GM12891 (cell line): ENCODE data around the gene C2CD4C.

ENCODE experiments used
- DNase-seq: peaks from one replicate; pipeline ENCODE4 v3.0.0; 2011; ENCODE audit warnings: low spot score; ENCODE audit not compliant: insufficient read length
- FAIRE-seq: peaks from 2 replicates; lab custom pipeline; 2011; peaks lifted over from hg19 to GRCh38; lab: Jason Lieb, UNC
- PAX5 ChIP-seq: IDR thresholded peaks from 2 replicates; pipeline ENCODE4 v1.6.1; 2011; ENCODE audit warnings: low read length, moderate library complexity, mild to moderate bottlenecking; ENCODE audit not compliant: insufficient read depth, severe bottlenecking
- POLR2A ChIP-seq: IDR thresholded peaks from 2 replicates; pipeline ENCODE4 v1.6.1; 2011; ENCODE audit warnings: low read depth, low read length, control low read depth
- POLR2AphosphoS5 ChIP-seq: IDR thresholded peaks from 2 replicates; pipeline ENCODE4 v1.6.1; 2011; ENCODE audit warnings: low read depth, low read length, control low read depth
- POU2F2 ChIP-seq: IDR thresholded peaks from 2 replicates; pipeline ENCODE4 v1.6.1; 2011; ENCODE audit warnings: low read depth, mild to moderate bottlenecking, control low read depth, low read length, moderate library complexity
- SPI1 ChIP-seq: IDR thresholded peaks from 2 replicates; pipeline ENCODE4 v1.6.1; 2011; ENCODE audit warnings: low read depth, low read length, control low read depth
- TAF1 ChIP-seq: IDR thresholded peaks from 2 replicates; pipeline ENCODE4 v1.6.1; 2011; ENCODE audit warnings: low read depth, low read length, control low read depth

C2CD4C gene

GRCh38 chr19:379796-380195 lies 29.2 kb downstream of the C2CD4C start:
- FAIRE-seq (no peak), DNase-seq (no peak)
- no peak for TF ChIP-seq SPI1
- no peak for TF ChIP-seq PAX5
- TF ChIP-seq TAF1, result no peak
- TF ChIP-seq POLR2AphosphoS5, result no peak
- no peak for TF ChIP-seq POU2F2
- TF ChIP-seq POLR2A, result no peak

- TF ChIP-seq POLR2A (no peak), POLR2AphosphoS5 (no peak), POU2F2 (no peak), TAF1 (no peak), PAX5 (no peak), SPI1 (no peak)
- no peak for DNase-seq
- FAIRE-seq, result no peak
Measured at GRCh38 chr19:378706-379105, 30.2 kb downstream of the C2CD4C start.

DNA sequence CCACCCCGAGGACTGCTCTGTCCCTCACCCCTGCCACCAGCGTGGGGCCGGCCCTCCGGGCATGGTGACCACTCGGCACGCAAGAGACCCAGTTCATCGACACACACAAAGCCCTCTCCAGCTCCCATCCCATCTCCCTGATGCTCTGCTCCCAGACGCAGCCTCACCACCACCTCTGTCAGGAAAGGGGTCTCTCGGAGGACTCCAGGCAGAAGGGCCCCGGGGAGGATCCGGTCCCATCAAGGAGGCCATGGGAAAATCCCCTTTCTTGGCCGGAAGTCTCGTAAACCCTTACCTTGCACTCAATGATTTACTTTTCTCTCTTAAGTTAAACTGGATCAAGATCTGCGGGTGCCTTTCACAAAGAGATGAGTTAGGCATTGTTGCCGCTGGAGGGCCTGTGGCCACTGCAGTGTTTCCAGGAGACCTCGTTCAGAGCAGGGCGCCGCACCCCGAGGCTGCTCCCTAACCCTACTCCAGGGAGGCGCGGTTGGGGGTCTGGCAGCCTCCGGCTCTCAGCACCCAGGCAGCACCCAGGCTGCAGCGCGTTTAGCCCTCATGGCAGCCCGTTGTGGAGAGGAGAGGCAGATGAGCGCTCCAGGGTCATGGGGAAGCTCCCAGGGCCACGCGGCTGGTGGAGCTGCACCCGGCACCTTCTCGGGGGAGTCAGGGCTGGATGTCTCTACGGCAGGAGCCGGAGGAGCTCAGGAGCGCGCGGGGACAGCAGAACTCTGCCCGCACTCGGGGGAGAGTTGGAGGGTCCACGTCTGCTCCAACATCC lies 31.0 kb downstream of the C2CD4C start:
- no peak for TF ChIP-seq POLR2A
- no peak for TF ChIP-seq POLR2AphosphoS5
- TF ChIP-seq PAX5, result no peak
- no peak for TF ChIP-seq POU2F2
- no peak for TF ChIP-seq SPI1
- no peak for TF ChIP-seq TAF1
- DNase-seq (no peak), FAIRE-seq (no peak)

GRCh38 chr19:376111-376470 lies 32.9 kb downstream of the C2CD4C start:
- FAIRE-seq, result no peak

DNA sequence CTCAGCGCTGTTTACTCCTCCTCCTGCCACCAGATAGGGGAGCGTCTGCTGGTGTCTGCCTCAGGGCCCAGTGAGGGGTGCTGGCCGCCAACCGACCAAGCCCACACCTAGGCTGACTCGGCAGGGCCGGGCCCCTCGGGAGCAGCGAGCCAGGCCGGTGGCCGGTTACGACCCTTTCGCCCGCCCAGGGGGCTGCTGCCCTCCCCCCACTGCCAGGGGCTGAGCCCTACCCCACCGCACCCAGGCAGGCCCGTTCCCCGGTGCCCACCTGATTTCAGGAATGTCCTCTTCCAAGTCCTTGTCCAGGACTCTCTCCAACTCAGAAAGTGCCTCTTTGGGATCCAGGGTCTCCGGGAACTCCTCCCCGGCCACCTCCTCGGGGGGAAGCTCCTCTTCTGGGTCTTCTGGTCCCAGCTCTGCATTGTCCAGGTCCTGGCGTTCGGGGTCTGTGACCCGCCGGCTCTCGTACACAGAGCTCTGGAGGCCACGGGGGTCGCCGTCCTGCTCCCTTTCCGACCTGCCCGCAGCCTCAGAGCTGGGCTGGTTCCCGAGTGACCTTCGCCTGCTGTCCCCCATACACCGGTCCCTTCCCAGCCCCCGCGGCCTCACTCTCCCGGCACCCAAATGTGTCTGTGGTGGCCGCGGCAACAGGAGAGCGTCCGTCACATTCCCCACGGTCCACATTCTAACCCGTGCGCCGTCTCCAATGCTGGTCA lies 33.4 kb downstream of the C2CD4C start:
- TF ChIP-seq POLR2AphosphoS5, result no peak
- no peak for TF ChIP-seq POLR2A
- TF ChIP-seq POU2F2, result no peak
- TF ChIP-seq SPI1, result no peak
- no peak for TF ChIP-seq PAX5
- no peak for TF ChIP-seq TAF1
- DNase-seq (no peak), FAIRE-seq (no peak)

More at GRCh38 chr19:376111-376470, 32.9 kb downstream of the C2CD4C start:
- no peak for TF ChIP-seq TAF1
- no peak for TF ChIP-seq POLR2AphosphoS5
- no peak for TF ChIP-seq POLR2A
- no peak for DNase-seq

- FAIRE-seq (no peak), DNase-seq (no peak)
- no peak for TF ChIP-seq POLR2A
- TF ChIP-seq POLR2AphosphoS5, result no peak
- TF ChIP-seq TAF1, result no peak
- TF ChIP-seq PAX5, result no peak
- TF ChIP-seq POU2F2, result no peak
- TF ChIP-seq SPI1, result no peak
Measured at GRCh38 chr19:374886-375235, 34.1 kb downstream of the C2CD4C start.

- DNase-seq (no peak), FAIRE-seq (no peak)
- TF ChIP-seq POLR2AphosphoS5 (no peak), SPI1 (no peak), PAX5 (no peak), POU2F2 (no peak), POLR2A (no peak), TAF1 (no peak)
Measured at GRCh38 chr19:374183-374885, 34.6 kb downstream of the C2CD4C start.

DNA sequence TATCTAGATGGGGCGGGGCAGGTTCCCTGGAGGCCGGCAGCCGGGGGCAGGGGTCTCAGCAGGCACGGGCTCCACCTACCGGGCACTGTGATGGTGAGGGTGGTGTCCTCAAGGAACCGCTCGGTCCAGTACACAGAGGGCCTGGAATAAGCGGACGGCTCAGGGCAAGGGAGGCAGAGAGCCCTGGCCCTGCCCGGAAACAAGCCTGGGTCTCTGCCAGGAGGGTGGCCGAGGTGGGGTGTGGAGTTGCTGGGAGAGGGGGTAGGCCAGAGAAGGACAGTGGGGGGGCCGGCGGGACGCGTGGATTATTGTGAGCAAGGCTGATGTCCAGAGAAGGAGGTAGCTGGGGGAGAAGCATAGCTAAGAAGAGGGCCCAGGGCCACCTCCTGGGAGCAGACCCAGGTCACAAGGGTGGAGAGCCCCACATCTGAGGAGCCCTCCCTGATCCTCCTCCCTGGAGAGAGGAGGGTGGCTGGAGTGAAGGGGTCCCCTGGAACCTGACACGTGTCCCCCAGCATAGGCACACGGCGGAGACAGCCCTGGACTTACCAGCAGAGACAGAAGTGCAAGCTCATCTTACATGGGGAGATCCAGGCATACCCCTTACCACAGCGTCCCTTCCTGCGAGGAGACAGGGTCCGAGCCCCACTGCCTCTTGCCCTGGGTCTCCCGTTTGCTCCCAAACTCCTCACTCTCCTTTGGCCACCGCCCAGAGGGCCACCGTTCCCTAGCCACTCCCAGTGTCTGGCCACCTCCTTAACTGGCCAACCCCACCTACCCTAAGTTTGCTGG lies 35.4 kb downstream of the C2CD4C start:
- no peak for DNase-seq
- no peak for FAIRE-seq
- TF ChIP-seq SPI1 (no peak), POLR2A (no peak), POLR2AphosphoS5 (no peak), PAX5 (no peak), TAF1 (no peak), POU2F2 (no peak)
